Liver (tissue), 9 donors: ENCODE results near the gene CNGA3. TPM values are rescaled to one million over a fixed set of nuclear protein-coding genes. Genes with fewer than 3 reads are reported as not detected.

Experiments used
- DNase-seq: peaks from one replicate; pipeline ENCODE4 v3.0.0-alpha.2; 2017; ENCODE audit warnings: low spot score
- H3K27ac ChIP-seq, 2 donors: one replicate each; pipeline ENCODE4 v1.7.0; 2013; ENCODE audit warnings: inconsistent platforms in 2 of 2, low read length in 2 of 2, control low read depth in 1 of 2, low read depth in 1 of 2, mild to moderate bottlenecking in 1 of 2
- H3K27me3 ChIP-seq, 4 donors: one replicate each; pipeline versions ENCODE4 v1.6.1 to v1.7.0; 2013; ENCODE audit warnings: low read length in 3 of 4, inconsistent platforms in 1 of 4, mild to moderate bottlenecking in 1 of 4, moderate library complexity in 1 of 4; ENCODE audit not compliant: control insufficient read depth in 4 of 4, insufficient read depth in 4 of 4
- H3K36me3 ChIP-seq, 4 donors: one replicate each; pipeline versions ENCODE4 v1.6.1 to v1.7.0; 2013; ENCODE audit warnings: low read length in 3 of 4, mild to moderate bottlenecking in 3 of 4, low read depth in 1 of 4, moderate library complexity in 1 of 4; ENCODE audit not compliant: control insufficient read depth in 4 of 4, insufficient read depth in 3 of 4
- H3K4me1 ChIP-seq, 4 donors: one replicate each; pipeline versions ENCODE4 v1.6.1 to v1.7.0; 2013; ENCODE audit warnings: low read length in 3 of 4, mild to moderate bottlenecking in 3 of 4, moderate library complexity in 1 of 4; ENCODE audit not compliant: control insufficient read depth in 4 of 4, insufficient read depth in 4 of 4
- H3K4me3 ChIP-seq, 3 donors: one replicate each; pipeline versions ENCODE4 v1.6.1 to v1.7.0; 2013; ENCODE audit warnings: low read length in 3 of 3, control low read depth in 1 of 3, low read depth in 1 of 3, mild to moderate bottlenecking in 1 of 3
- H3K9ac ChIP-seq, 2 donors: one replicate each; pipeline ENCODE4 v1.7.0; 2013; ENCODE audit warnings: low read length in 2 of 2, mild to moderate bottlenecking in 2 of 2, moderate library complexity in 2 of 2, control low read depth in 1 of 2, low read depth in 1 of 2
- H3K9me3 ChIP-seq, 4 donors: one replicate each; pipeline versions ENCODE4 v1.6.1 to v1.7.0; 2013; ENCODE audit warnings: low read length in 3 of 4; ENCODE audit not compliant: control insufficient read depth in 4 of 4
- EGR1 ChIP-seq, 2 donors: IDR thresholded peaks; 2 replicates each; pipeline ENCODE4 v1.6.1; 2016 to 2018; ENCODE audit warnings: antibody characterized with exemption in 2 of 2, low read depth in 2 of 2
- FOXA1 ChIP-seq: IDR thresholded peaks from 2 replicates; pipeline ENCODE4 v1.6.1; 2016; ENCODE audit warnings: antibody characterized with exemption
- FOXA2 ChIP-seq: IDR thresholded peaks from 2 replicates; pipeline ENCODE4 v1.6.1; 2016; ENCODE audit warnings: antibody characterized with exemption
- GABPA ChIP-seq, 2 donors: IDR thresholded peaks in 1 of 2; conservative IDR thresholded peaks in 1 of 2; 2 replicates each; pipeline ENCODE4 v1.6.1; 2016; ENCODE audit warnings: antibody characterized with exemption in 2 of 2, mild to moderate bottlenecking in 1 of 2, moderate library complexity in 1 of 2
- HNF4G ChIP-seq: IDR thresholded peaks from 2 replicates; pipeline ENCODE4 v1.6.1; 2016; ENCODE audit warnings: antibody characterized with exemption
- JUND ChIP-seq, 2 donors: IDR thresholded peaks; 2 replicates each; pipeline ENCODE4 v1.6.1; 2016; ENCODE audit warnings: antibody characterized with exemption in 2 of 2
- MAX ChIP-seq: IDR thresholded peaks from 2 replicates; pipeline ENCODE4 v1.6.1; 2016; ENCODE audit warnings: antibody characterized with exemption
- NR2F2 ChIP-seq: IDR thresholded peaks from 2 replicates; pipeline ENCODE4 v1.6.1; 2016; ENCODE audit warnings: antibody characterized with exemption
- RXRA ChIP-seq, 2 donors: IDR thresholded peaks; 2 replicates each; pipeline ENCODE4 v1.6.1; 2017 to 2018; ENCODE audit warnings: antibody characterized with exemption in 2 of 2, mild to moderate bottlenecking in 1 of 2
- SP1 ChIP-seq: IDR thresholded peaks from 2 replicates; pipeline ENCODE4 v1.6.1; 2018; ENCODE audit warnings: antibody characterized with exemption, mild to moderate bottlenecking
- TAF1 ChIP-seq: conservative IDR thresholded peaks from 2 replicates; pipeline ENCODE4 v1.6.1; 2016; ENCODE audit warnings: antibody characterized with exemption, mild to moderate bottlenecking
- WGBS: extraction: QIAGEN DNeasy Blood & Tissue Kit; methylation state at CpG from one replicate; pipeline ENCODE4 v1.1.7; 2013; 5-methylcytosine and 5-hydroxymethylcytosine counted together
- polyA plus RNA-seq, 2 donors: library from polyadenylated mRNA; stranded (reverse) in 1 of 2; unstranded in 1 of 2; fragments of 200-250 nt in 1 of 2; fragments of >200 nt in 1 of 2; fragmentation: Nextera tagmentation in 1 of 2; extraction: Ambion mirVana in 1 of 2; gene quantifications; one replicate each; pipeline versions ENCODE4 v1.2.1 to v1.2.3, GENCODE V29; 2013 to 2015
- total RNA-seq, 2 donors: library from RNA; depleted of rRNA; stranded (reverse); fragments of >200 nt; gene quantifications; one replicate each; pipeline ENCODE4 v1.2.3, GENCODE V29; 2014
- TF ChIP-seq, protein P1 (sequence below): fragments of 150-350 bp; IDR thresholded peaks from 2 replicates; pipeline ENCODE4 v1.5.1; 2017; ENCODE audit warnings: improper control_type of control experiment, low read depth, low read length; ENCODE audit not compliant: missing input control
- TF ChIP-seq, protein P2 (sequence below): IDR thresholded peaks from 2 replicates; pipeline ENCODE4 v1.6.1; 2016; ENCODE audit warnings: antibody characterized with exemption, mild to moderate bottlenecking
- TF ChIP-seq, protein P3 (sequence below): IDR thresholded peaks from 2 replicates; pipeline ENCODE4 v1.6.1; 2016; ENCODE audit warnings: antibody characterized with exemption
- TF ChIP-seq, protein P4 (sequence below): IDR thresholded peaks from 2 replicates; pipeline ENCODE4 v1.6.1; 2016; ENCODE audit warnings: antibody characterized with exemption
- donor health status: healthy.
- donor health status: healthy.
- donor health status: healthy.
- donor health status: healthy.
- donor health status: healthy.

The CNGA3 gene
- total and polyA plus RNA-seq, 4 donors, result not detected

DNA sequence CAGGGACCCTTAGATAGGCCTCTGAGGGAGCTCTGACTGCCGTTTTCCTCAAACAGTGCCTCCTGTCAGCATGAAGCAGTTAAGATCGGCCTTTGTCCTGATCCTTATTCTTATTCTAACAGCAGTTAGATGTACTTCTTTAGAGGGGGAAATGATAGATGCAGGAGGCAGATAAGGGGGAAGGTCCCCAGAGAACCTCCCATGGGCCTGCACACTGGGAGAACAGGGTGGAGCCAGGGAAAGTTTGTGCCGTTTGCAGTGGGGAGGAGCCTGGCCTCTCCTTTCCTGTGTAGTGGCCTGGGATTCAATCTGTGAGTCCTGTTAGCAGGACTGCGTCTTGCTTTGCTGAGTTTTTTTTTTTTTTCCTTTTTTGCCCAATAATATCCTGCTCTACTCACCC, 90.5 kb downstream of the CNGA3 start:
- no peak overlapping the region for H3K27ac ChIP-seq
- H3K4me1 ChIP-seq, result no peaks in the 10 kb centered on the region
- no peaks in the 10 kb centered on the region for H3K36me3 ChIP-seq
- DNase-seq, result no peak
- peaks cover 0 to 2% (median 0%) of the 10 kb centered on the region in 4 donors for H3K9me3 ChIP-seq
- H3K4me3 ChIP-seq, result no peak overlapping the region
- no peaks in the 10 kb centered on the region for H3K27me3 ChIP-seq
- WGBS, result 67% methylated on average over 4 of the region's 4 CpGs
- no peak overlapping the region for H3K9ac ChIP-seq
- TF ChIP-seq FOXA1 (no peak), EGR1 (IDR thresholded peaks at IDR 0.05; ENCODE audit: low read depth in 2 of 2) (no peak), HNF4G (no peak), MAX (no peak), TAF1 (no peak), GABPA (IDR thresholded peaks at IDR 0.05 in 1 of 2, conservative IDR thresholded peaks at IDR 0.05 in 1 of 2) (no peak), SP1 (no peak), FOXA2 (no peak), RXRA (IDR thresholded peaks at IDR 0.05) (no peak), JUND (IDR thresholded peaks at IDR 0.05) (no peak), NR2F2 (no peak)
- TF ChIP-seq, protein P1, sequence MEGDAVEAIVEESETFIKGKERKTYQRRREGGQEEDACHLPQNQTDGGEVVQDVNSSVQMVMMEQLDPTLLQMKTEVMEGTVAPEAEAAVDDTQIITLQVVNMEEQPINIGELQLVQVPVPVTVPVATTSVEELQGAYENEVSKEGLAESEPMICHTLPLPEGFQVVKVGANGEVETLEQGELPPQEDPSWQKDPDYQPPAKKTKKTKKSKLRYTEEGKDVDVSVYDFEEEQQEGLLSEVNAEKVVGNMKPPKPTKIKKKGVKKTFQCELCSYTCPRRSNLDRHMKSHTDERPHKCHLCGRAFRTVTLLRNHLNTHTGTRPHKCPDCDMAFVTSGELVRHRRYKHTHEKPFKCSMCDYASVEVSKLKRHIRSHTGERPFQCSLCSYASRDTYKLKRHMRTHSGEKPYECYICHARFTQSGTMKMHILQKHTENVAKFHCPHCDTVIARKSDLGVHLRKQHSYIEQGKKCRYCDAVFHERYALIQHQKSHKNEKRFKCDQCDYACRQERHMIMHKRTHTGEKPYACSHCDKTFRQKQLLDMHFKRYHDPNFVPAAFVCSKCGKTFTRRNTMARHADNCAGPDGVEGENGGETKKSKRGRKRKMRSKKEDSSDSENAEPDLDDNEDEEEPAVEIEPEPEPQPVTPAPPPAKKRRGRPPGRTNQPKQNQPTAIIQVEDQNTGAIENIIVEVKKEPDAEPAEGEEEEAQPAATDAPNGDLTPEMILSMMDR, result no peak
- TF ChIP-seq, protein P2, sequence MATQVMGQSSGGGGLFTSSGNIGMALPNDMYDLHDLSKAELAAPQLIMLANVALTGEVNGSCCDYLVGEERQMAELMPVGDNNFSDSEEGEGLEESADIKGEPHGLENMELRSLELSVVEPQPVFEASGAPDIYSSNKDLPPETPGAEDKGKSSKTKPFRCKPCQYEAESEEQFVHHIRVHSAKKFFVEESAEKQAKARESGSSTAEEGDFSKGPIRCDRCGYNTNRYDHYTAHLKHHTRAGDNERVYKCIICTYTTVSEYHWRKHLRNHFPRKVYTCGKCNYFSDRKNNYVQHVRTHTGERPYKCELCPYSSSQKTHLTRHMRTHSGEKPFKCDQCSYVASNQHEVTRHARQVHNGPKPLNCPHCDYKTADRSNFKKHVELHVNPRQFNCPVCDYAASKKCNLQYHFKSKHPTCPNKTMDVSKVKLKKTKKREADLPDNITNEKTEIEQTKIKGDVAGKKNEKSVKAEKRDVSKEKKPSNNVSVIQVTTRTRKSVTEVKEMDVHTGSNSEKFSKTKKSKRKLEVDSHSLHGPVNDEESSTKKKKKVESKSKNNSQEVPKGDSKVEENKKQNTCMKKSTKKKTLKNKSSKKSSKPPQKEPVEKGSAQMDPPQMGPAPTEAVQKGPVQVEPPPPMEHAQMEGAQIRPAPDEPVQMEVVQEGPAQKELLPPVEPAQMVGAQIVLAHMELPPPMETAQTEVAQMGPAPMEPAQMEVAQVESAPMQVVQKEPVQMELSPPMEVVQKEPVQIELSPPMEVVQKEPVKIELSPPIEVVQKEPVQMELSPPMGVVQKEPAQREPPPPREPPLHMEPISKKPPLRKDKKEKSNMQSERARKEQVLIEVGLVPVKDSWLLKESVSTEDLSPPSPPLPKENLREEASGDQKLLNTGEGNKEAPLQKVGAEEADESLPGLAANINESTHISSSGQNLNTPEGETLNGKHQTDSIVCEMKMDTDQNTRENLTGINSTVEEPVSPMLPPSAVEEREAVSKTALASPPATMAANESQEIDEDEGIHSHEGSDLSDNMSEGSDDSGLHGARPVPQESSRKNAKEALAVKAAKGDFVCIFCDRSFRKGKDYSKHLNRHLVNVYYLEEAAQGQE, result no peak
- TF ChIP-seq, protein P3, sequence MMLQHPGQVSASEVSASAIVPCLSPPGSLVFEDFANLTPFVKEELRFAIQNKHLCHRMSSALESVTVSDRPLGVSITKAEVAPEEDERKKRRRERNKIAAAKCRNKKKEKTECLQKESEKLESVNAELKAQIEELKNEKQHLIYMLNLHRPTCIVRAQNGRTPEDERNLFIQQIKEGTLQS, result no peak
- TF ChIP-seq, protein P4, sequence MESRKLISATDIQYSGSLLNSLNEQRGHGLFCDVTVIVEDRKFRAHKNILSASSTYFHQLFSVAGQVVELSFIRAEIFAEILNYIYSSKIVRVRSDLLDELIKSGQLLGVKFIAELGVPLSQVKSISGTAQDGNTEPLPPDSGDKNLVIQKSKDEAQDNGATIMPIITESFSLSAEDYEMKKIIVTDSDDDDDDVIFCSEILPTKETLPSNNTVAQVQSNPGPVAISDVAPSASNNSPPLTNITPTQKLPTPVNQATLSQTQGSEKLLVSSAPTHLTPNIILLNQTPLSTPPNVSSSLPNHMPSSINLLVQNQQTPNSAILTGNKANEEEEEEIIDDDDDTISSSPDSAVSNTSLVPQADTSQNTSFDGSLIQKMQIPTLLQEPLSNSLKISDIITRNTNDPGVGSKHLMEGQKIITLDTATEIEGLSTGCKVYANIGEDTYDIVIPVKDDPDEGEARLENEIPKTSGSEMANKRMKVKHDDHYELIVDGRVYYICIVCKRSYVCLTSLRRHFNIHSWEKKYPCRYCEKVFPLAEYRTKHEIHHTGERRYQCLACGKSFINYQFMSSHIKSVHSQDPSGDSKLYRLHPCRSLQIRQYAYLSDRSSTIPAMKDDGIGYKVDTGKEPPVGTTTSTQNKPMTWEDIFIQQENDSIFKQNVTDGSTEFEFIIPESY, result no peak
